NCI-H128 (cell line): Measurements from ENCODE around the gene HOOK1.

Experiments used
- DNase-seq: peaks from one replicate; lab custom pipeline; 2025; ENCODE audit not compliant: unreplicated experiment; lab: John Stamatoyannopoulos, UW

HOOK1 gene

GRCh38 chr1:59814901-59815825, at the start of gene HOOK1:
Gene HOOK1 (plus strand): TSS chr1:59814949. CDS start chr1:59815118, 169 bp downstream.
- no peak for DNase-seq

- no peak for DNase-seq
These were observed 49.6 kb upstream of the HOOK1 start for GRCh38 chr1:59765011-59765730.

- no peak for DNase-seq
These were observed 48.4 kb upstream of the HOOK1 start for GRCh38 chr1:59766227-59766855.

- no peak for DNase-seq
These were observed 47.6 kb upstream of the HOOK1 start for GRCh38 chr1:59767119-59767518.

GRCh38 chr1:59768792-59769735, 45.7 kb upstream of the HOOK1 start:
- DNase-seq, result no peak

GRCh38 chr1:59769736-59770095, 45.0 kb upstream of the HOOK1 start:
- DNase-seq, result no peak

GRCh38 chr1:59771361-59771760, 43.4 kb upstream of the HOOK1 start:
- no peak for DNase-seq

- DNase-seq, result no peak
These were observed 39.3 kb upstream of the HOOK1 start for GRCh38 chr1:59775480-59775879.

- DNase-seq, result no peak
These were observed 37.5 kb upstream of the HOOK1 start for GRCh38 chr1:59776960-59777852.

GRCh38 chr1:59779949-59780348, 34.8 kb upstream of the HOOK1 start:
- no peak for DNase-seq

GRCh38 chr1:59788825-59789224, 25.9 kb upstream of the HOOK1 start:
- no peak for DNase-seq

- DNase-seq, result no peak
These were observed 16.1 kb upstream of the HOOK1 start for GRCh38 chr1:59798600-59798999.

- no peak for DNase-seq
These were observed 11.2 kb upstream of the HOOK1 start for GRCh38 chr1:59803458-59804038.

- no peak for DNase-seq
These were observed 10.4 kb upstream of the HOOK1 start for GRCh38 chr1:59804301-59804700.

- DNase-seq, result no peak
These were observed 9.2 kb upstream of the HOOK1 start for GRCh38 chr1:59805554-59805953.

GRCh38 chr1:59814180-59814900, 409 bp upstream of the HOOK1 start:
- peak; percentile 95 for DNase-seq

GRCh38 chr1:59815892-59816291, 1.1 kb downstream of the HOOK1 start:
- DNase-seq, result no peak

- DNase-seq, result no peak
These were observed 1.6 kb downstream of the HOOK1 start for GRCh38 chr1:59816318-59816878.
